Keratinocyte (primary cell): ENCODE data around the gene HNRNPH1. TPM values are rescaled to one million over a fixed set of nuclear protein-coding genes. Genes with fewer than 3 reads are reported as not detected.

ENCODE experiments used
- DNase-seq: peaks from one replicate; pipeline ENCODE4 v3.0.0-alpha.2; 2011; ENCODE audit warnings: low read depth, missing footprints, low spot score
- FAIRE-seq: peaks from 2 replicates; lab custom pipeline; 2011; peaks lifted over from hg19 to GRCh38; lab: Jason Lieb, UNC
- H2AFZ ChIP-seq: 2 replicates; pipeline ENCODE4 v1.6.0; 2012; ENCODE audit warnings: low read length, control low read depth, inconsistent platforms; ENCODE audit not compliant: control insufficient read depth
- H3K27ac ChIP-seq: 2 replicates; pipeline ENCODE4 v1.5.1; 2011; ENCODE audit warnings: low read length; ENCODE audit not compliant: control insufficient read depth, insufficient read depth
- H3K27me3 ChIP-seq: 3 replicates; pipeline ENCODE4 v1.6.0; 2011; ENCODE audit warnings: low read length; ENCODE audit not compliant: control insufficient read depth, insufficient read depth; ENCODE audit errors: extremely low read depth
- H3K36me3 ChIP-seq, 2 experiments: 2 replicates in 1 of 2; 3 replicates in 1 of 2; pipeline ENCODE4 v1.5.1; 2011; ENCODE audit warnings: low read length in 2 of 2, mild to moderate bottlenecking in 1 of 2; ENCODE audit not compliant: control insufficient read depth in 2 of 2, insufficient read depth in 2 of 2; ENCODE audit errors: extremely low read depth in 1 of 2
- H3K4me1 ChIP-seq: 3 replicates; pipeline ENCODE4 v1.5.1; 2011; ENCODE audit warnings: low read length; ENCODE audit not compliant: control insufficient read depth, insufficient read depth; ENCODE audit errors: extremely low read depth
- H3K4me2 ChIP-seq: 3 replicates; pipeline ENCODE4 v1.6.0; 2011; ENCODE audit warnings: low read depth, low read length; ENCODE audit not compliant: control insufficient read depth, insufficient read depth; ENCODE audit errors: extremely low read depth
- H3K4me3 ChIP-seq, 3 experiments: fragments of 200-600 bp in 1 of 3; sonication (generic) in 1 of 3; 2 replicates in 2 of 3; 3 replicates in 1 of 3; pipeline ENCODE4 v1.5.1; 2011 to 2016; ENCODE audit warnings: low read length in 3 of 3, mild to moderate bottlenecking in 3 of 3, control low read depth in 2 of 3, inconsistent platforms in 1 of 3, low read depth in 1 of 3, mixed read lengths in 1 of 3, mixed run types in 1 of 3, moderate library complexity in 1 of 3; ENCODE audit not compliant: control insufficient read depth in 2 of 3, insufficient read depth in 2 of 3; ENCODE audit errors: extremely low read depth in 1 of 3
- H3K79me2 ChIP-seq: 2 replicates; pipeline ENCODE4 v1.6.0; 2012; ENCODE audit warnings: low read length; ENCODE audit not compliant: control insufficient read depth, insufficient read depth
- H3K9ac ChIP-seq: 3 replicates; pipeline ENCODE4 v1.6.0; 2011; ENCODE audit warnings: low read length; ENCODE audit not compliant: control insufficient read depth, insufficient read depth; ENCODE audit errors: extremely low read depth
- H3K9me1 ChIP-seq: 3 replicates; pipeline ENCODE4 v1.6.0; 2011; ENCODE audit warnings: low read length; ENCODE audit not compliant: control insufficient read depth, insufficient read depth; ENCODE audit errors: extremely low read depth
- H3K9me3 ChIP-seq: 2 replicates; pipeline ENCODE4 v1.5.1; 2012; ENCODE audit warnings: low read depth, low read length; ENCODE audit not compliant: control insufficient read depth
- H4K20me1 ChIP-seq: 3 replicates; pipeline ENCODE4 v1.6.0; 2011; ENCODE audit warnings: low read length; ENCODE audit not compliant: control insufficient read depth, insufficient read depth; ENCODE audit errors: extremely low read depth
- EZH2 ChIP-seq: IDR thresholded peaks from one replicate; pipeline ENCODE4 v1.6.1; 2012; ENCODE audit warnings: inconsistent platforms, mild to moderate bottlenecking, low read length, moderate library complexity
- dilution Hi-C: fragments of 300-500 bp; cut with MboI; formaldehyde crosslinking; loops from one replicate; pipeline ENCODE4 v1.7.0; 2020; ENCODE audit warnings: low sequenced_read_pairs; ENCODE audit not compliant: extremely low pct_ligation_motif_present
- polyA plus RNA-seq, 5 experiments: library from polyadenylated mRNA; depleted of rRNA in 3 of 5; stranded (reverse) in 3 of 5; stranded (forward) in 1 of 5; unstranded in 1 of 5; fragments of >200 nt; gene quantifications; 1 replicate in 1 of 5; 2 replicates in 3 of 5; 3 replicates in 1 of 5; pipeline versions ENCODE4 v1.2.1 to v1.2.3, GENCODE V29; 2011 to 2012; ENCODE audit warnings: missing spikeins in 2 of 5, low read depth in 1 of 5, low replicate concordance in 1 of 5
- small RNA-seq, 3 experiments: library from RNA; depleted of rRNA; stranded (forward); fragments of <200 nt; gene quantifications; one replicate each; pipeline ENCODE3, GENCODE V24; 2012; ENCODE audit warnings: low read depth in 3 of 3, low replicate concordance in 1 of 3; ENCODE audit not compliant: insufficient read length in 3 of 3
- TF ChIP-seq, protein P1 (sequence below), 3 experiments: IDR thresholded peaks in 1 of 3; conservative IDR thresholded peaks in 1 of 3; optimal IDR thresholded peaks in 1 of 3; 2 replicates in 2 of 3; 3 replicates in 1 of 3; pipeline versions ENCODE3 to v1.5.1; 2011; ENCODE audit warnings: low read length in 3 of 3, mild to moderate bottlenecking in 3 of 3, moderate library complexity in 2 of 3, control low read depth in 1 of 3, inconsistent platforms in 1 of 3; ENCODE audit not compliant: insufficient read depth in 2 of 3; ENCODE audit errors: extremely low read depth in 1 of 3

Gene HNRNPH1
- polyA plus RNA-seq, 1 donor (not counting 4 experiments of a cell fraction or from before 2014, with no cell fraction given) = 431 TPM

DNA sequence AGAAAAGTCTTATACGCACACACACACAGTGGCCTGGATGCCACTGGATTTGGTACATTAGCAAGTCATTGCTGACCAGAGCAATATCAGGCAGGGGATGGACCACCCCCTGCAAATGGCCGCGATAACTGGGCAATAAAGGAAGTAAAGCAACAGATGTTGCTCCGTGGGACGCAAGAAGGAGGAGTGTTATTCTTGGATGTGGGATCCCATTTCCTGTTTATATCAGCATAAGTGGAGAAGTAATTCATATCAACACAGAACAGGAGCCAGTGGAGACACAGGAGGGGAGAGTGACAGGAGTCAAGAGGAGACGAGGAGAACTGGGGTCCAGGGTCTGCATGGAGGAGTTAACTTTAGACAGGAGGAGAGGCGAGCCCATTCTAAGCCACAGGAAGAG is 54.8 kb downstream of the HNRNPH1 start:
- DNase-seq = no peak
- Histone ChIP-seq H3K27ac (no peak overlapping the region), H3K27me3 (no peaks in the 10 kb centered on the region), H3K9ac (no peak overlapping the region), H3K79me2 (no peaks in the 10 kb centered on the region), H3K36me3 (peaks cover 21 to 27% of the 10 kb centered on the region in 2 experiments), H3K9me3 (no peaks in the 10 kb centered on the region), H4K20me1 (no peaks in the 10 kb centered on the region), H2AFZ (no peak overlapping the region), H3K4me1 (no peaks in the 10 kb centered on the region), H3K9me1 (no peaks in the 10 kb centered on the region), H3K4me2 (no peak overlapping the region), H3K4me3 (no peak overlapping the region)
- dilution Hi-C loops = no loop called here
- no peak for TF ChIP-seq EZH2
- TF ChIP-seq, protein P1, sequence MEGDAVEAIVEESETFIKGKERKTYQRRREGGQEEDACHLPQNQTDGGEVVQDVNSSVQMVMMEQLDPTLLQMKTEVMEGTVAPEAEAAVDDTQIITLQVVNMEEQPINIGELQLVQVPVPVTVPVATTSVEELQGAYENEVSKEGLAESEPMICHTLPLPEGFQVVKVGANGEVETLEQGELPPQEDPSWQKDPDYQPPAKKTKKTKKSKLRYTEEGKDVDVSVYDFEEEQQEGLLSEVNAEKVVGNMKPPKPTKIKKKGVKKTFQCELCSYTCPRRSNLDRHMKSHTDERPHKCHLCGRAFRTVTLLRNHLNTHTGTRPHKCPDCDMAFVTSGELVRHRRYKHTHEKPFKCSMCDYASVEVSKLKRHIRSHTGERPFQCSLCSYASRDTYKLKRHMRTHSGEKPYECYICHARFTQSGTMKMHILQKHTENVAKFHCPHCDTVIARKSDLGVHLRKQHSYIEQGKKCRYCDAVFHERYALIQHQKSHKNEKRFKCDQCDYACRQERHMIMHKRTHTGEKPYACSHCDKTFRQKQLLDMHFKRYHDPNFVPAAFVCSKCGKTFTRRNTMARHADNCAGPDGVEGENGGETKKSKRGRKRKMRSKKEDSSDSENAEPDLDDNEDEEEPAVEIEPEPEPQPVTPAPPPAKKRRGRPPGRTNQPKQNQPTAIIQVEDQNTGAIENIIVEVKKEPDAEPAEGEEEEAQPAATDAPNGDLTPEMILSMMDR (optimal IDR thresholded peaks at IDR 0.05 in 1 of 3, IDR thresholded peaks at IDR 0.05 in 1 of 3, conservative IDR thresholded peaks at IDR 0.05 in 1 of 3; ENCODE audit: extremely low read depth in 1 of 3, insufficient read depth in 2 of 3, low read length in 3 of 3) = no peak
- FAIRE-seq = no peak

- DNase-seq (no peak), FAIRE-seq (no peak)
- TF ChIP-seq EZH2 = no peak
- TF ChIP-seq, protein P1 (optimal IDR thresholded peaks at IDR 0.05 in 1 of 3, IDR thresholded peaks at IDR 0.05 in 1 of 3, conservative IDR thresholded peaks at IDR 0.05 in 1 of 3; ENCODE audit: extremely low read depth in 1 of 3, insufficient read depth in 2 of 3, low read length in 3 of 3) = no peak
- H3K4me2 ChIP-seq = no peak overlapping the region
- H3K4me3 ChIP-seq = no peak overlapping the region
- no peaks in the 10 kb centered on the region for H3K9me3 ChIP-seq
- H3K9ac ChIP-seq = no peak overlapping the region
- H4K20me1 ChIP-seq = no peaks in the 10 kb centered on the region
- H3K4me1 ChIP-seq = peaks cover 4% of the 10 kb centered on the region
- H3K27me3 ChIP-seq = no peaks in the 10 kb centered on the region
- H3K36me3 ChIP-seq = peaks cover 17 to 23% of the 10 kb centered on the region in 2 experiments
- H3K79me2 ChIP-seq = peaks cover 11% of the 10 kb centered on the region
- no peak overlapping the region for H3K27ac ChIP-seq
- no peaks in the 10 kb centered on the region for H3K9me1 ChIP-seq
- dilution Hi-C loops = no loop called here
- no peak overlapping the region for H2AFZ ChIP-seq
Measured at GRCh38 chr5:179564526-179564925, 58.9 kb downstream of the HNRNPH1 start.

Small RNA genes within 50 kb of the gene (small RNA-seq; reads per million reads assigned to genes)
- gene RF00017 = 0 reads per million in 3 experiments

Other genes with a start within 250 kb of the HNRNPH1 start
- gene RUFY1, start 73.1 kb downstream of the HNRNPH1 start, polyA plus RNA-seq = 21.4 to 25.2 TPM (median 21.9 TPM) in 3 replicates
- not detected in 3 replicates for gene CBY3, start 57.4 kb upstream of the HNRNPH1 start, polyA plus RNA-seq
- gene CANX, start 75.3 kb upstream of the HNRNPH1 start, polyA plus RNA-seq = 338 to 720 TPM (median 579 TPM) in 3 replicates
- gene MAML1, start 109.2 kb upstream of the HNRNPH1 start, polyA plus RNA-seq = 3.2 to 6.0 TPM (median 4.9 TPM) in 3 replicates
- gene LTC4S, start 170.3 kb upstream of the HNRNPH1 start, polyA plus RNA-seq = 0.30 TPM in 1 of 3 replicates, not detected in the others
- gene MGAT4B, start 183.2 kb upstream of the HNRNPH1 start, polyA plus RNA-seq = 69.8 to 173 TPM (median 89.1 TPM) in 3 replicates
- gene SQSTM1, start 197.2 kb upstream of the HNRNPH1 start, polyA plus RNA-seq = 75.7 to 170 TPM (median 116 TPM) in 3 replicates
- gene MRNIP, start 235.1 kb upstream of the HNRNPH1 start, polyA plus RNA-seq = 12.3 to 19.9 TPM (median 14.9 TPM) in 3 replicates